ENCODE measurements around the gene RUNX1.

RUNX1 gene

DNA sequence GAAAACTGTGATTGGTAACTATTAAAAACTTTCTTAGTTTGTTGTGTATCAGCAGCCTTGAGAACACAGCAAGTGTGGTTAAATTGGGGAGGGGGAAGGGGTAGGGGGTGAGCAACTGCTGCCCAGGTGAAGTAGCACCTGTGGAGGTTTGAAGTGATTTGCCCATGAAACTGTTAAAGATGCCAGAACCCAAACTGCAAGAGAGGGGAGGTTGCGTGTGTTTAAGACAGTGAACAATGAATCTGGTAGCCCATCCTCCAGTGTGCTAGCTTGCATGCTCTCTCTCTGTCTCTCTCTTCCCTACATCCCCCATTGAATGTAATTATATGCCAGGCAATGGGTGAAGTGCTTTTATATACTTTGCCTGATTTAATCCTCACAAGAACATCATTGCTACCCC lies 154.7 kb downstream of the RUNX1 start:
- H3K9me3 Mint-ChIP-seq: no peaks in the 10 kb centered on the region
- H3K27me3 Mint-ChIP-seq (ENCODE audit: low read depth): peaks cover 17% of the 10 kb centered on the region
- no peak overlapping the region for H3K4me3 Mint-ChIP-seq
- H3K36me3 Mint-ChIP-seq (ENCODE audit: low read depth): peaks cover 11% of the 10 kb centered on the region
- no peak overlapping the region for H3K27ac Mint-ChIP-seq
- peaks cover 18% of the 10 kb centered on the region for H3K4me1 Mint-ChIP-seq (ENCODE audit: low read depth)

DNA sequence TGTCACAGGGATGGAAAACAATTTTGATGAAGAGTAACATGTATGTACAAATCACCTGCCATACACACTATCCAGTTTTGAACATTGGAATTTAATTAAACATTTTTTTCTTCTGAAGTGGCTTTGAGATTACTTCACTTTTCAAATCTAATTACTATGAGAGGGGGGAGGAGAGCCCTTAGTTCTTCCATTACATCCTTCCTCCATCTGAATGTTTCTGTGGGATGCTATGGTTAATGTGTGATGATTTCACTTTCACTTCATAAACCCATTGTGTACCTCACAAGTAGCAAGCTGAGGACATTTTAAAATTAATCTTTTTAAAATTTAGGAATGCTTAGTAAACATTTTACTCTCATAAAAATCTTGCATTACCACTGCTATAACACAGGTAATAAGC lies 156.9 kb downstream of the RUNX1 start:
- Mint-ChIP-seq H3K4me1 (ENCODE audit: low read depth) (peaks cover 25% of the 10 kb centered on the region), H3K36me3 (ENCODE audit: low read depth) (peaks cover 9% of the 10 kb centered on the region), H3K27me3 (ENCODE audit: low read depth) (peaks cover 21% of the 10 kb centered on the region), H3K27ac (peak overlapping the region; percentile 8), H3K4me3 (no peak overlapping the region), H3K9me3 (no peaks in the 10 kb centered on the region)

DNA sequence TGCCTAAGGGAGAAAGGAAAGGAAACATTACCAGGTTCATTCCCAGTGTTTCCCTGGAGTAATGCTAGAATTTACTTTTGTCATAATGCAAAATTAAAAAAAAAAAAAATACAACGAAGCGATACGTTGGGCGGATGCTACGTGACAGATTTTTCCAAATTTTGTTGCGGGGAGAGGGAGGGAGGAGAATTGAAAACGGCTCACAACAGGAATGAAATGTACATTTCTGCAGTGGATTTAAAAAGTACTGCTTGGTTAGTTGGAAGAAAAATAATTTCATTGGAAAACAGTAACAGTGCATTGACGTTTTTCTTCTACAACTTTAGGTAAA lies 157.5 kb downstream of the RUNX1 start:
- H3K36me3 Mint-ChIP-seq (ENCODE audit: low read depth): peaks cover 7% of the 10 kb centered on the region
- H3K4me1 Mint-ChIP-seq (ENCODE audit: low read depth): peaks cover 25% of the 10 kb centered on the region
- peaks cover 21% of the 10 kb centered on the region for H3K27me3 Mint-ChIP-seq (ENCODE audit: low read depth)
- no peak overlapping the region for H3K4me3 Mint-ChIP-seq
- no peak overlapping the region for H3K27ac Mint-ChIP-seq
- H3K9me3 Mint-ChIP-seq: no peaks in the 10 kb centered on the region

DNA sequence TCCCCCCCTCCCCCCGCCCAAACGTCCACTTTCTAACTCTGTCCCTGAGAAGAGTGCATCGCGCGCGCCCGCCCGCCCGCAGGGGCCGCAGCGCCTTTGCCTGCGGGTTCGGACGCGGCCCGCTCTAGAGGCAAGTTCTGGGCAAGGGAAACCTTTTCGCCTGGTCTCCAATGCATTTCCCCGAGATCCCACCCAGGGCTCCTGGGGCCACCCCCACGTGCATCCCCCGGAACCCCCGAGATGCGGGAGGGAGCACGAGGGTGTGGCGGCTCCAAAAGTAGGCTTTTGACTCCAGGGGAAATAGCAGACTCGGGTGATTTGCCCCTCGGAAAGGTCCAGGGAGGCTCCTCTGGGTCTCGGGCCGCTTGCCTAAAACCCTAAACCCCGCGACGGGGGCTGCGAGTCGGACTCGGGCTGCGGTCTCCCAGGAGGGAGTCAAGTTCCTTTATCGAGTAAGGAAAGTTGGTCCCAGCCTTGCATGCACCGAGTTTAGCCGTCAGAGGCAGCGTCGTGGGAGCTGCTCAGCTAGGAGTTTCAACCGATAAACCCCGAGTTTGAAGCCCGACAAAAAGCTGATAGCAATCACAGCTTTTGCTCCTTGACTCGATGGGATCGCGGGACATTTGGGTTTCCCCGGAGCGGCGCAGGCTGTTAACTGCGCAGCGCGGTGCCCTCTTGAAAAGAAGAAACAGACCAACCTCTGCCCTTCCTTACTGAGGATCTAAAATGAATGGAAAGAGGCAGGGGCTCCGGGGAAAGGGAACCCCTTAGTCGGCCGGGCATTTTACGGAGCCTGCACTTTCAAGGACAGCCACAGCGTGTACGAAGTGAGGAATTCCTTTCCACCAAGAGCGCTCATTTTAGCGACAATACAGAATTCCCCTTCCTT lies 158.1 kb downstream of the RUNX1 start:
- Mint-ChIP-seq H3K9me3 (no peaks in the 10 kb centered on the region), H3K4me3 (peak overlapping the region; percentile 44), H3K27ac (peak overlapping the region; percentile 28), H3K36me3 (ENCODE audit: low read depth) (peaks cover 7% of the 10 kb centered on the region), H3K27me3 (ENCODE audit: low read depth) (peaks cover 21% of the 10 kb centered on the region), H3K4me1 (ENCODE audit: low read depth) (peaks cover 25% of the 10 kb centered on the region)

- Mint-ChIP-seq H3K4me1 (ENCODE audit: low read depth) (peaks cover 26% of the 10 kb centered on the region), H3K27ac (no peak overlapping the region), H3K36me3 (ENCODE audit: low read depth) (peaks cover 7% of the 10 kb centered on the region), H3K27me3 (ENCODE audit: low read depth) (peaks cover 21% of the 10 kb centered on the region), H3K4me3 (no peak overlapping the region), H3K9me3 (no peaks in the 10 kb centered on the region)
These were observed 158.7 kb downstream of the RUNX1 start for GRCh38 chr21:34890470-34890723.

GRCh38 chr21:34889676-34890469 lies 159.2 kb downstream of the RUNX1 start:
- peaks cover 7% of the 10 kb centered on the region for H3K36me3 Mint-ChIP-seq (ENCODE audit: low read depth)
- no peak overlapping the region for H3K27ac Mint-ChIP-seq
- H3K4me3 Mint-ChIP-seq: no peak overlapping the region
- H3K4me1 Mint-ChIP-seq (ENCODE audit: low read depth): peaks cover 30% of the 10 kb centered on the region
- H3K9me3 Mint-ChIP-seq: no peaks in the 10 kb centered on the region
- peaks cover 21% of the 10 kb centered on the region for H3K27me3 Mint-ChIP-seq (ENCODE audit: low read depth)

GRCh38 chr21:34889320-34889675 lies 159.8 kb downstream of the RUNX1 start:
- Mint-ChIP-seq H3K27me3 (ENCODE audit: low read depth) (peaks cover 17% of the 10 kb centered on the region), H3K4me1 (ENCODE audit: low read depth) (peaks cover 32% of the 10 kb centered on the region)

DNA sequence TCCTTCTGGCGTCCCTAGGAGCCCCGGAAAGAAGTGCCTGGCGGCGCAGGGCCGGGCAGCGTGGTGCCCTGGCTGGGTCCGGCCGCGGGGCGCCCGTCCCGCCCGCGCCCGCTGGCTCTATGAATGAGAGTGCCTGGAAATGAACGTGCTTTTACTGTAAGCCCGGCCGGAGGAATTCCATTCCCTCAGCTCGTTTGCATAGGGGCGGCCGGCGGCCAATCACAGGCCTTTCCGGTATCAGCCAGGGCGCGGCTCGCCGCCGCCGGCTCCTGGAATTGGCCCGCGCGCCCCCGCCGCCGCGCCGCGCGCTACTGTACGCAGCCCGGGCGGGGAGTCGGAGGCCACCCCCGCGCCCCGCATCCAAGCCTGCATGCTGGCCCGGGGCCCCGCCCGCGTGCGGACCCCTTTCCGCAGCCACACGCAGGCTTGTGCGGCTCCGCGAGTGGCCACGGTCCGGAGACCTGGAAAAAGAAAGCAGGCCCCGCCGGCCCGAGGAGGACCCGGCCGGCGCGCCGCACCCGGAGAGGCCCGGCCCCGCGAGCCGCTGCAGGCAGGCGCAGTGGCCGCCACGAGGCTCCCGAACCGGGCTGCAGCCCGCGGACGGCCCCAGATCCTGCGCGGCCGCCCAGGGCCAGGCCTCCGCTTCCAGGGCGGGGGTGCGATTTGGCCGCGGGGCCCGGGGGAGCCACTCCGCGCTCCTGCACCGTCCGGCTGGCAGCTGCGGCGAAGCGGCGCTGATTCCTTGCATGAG lies 160.4 kb downstream of the RUNX1 start:
- Mint-ChIP-seq H3K27me3 (ENCODE audit: low read depth) (peaks cover 14% of the 10 kb centered on the region), H3K36me3 (ENCODE audit: low read depth) (peaks cover 12% of the 10 kb centered on the region), H3K27ac (peak overlapping the region; percentile 97), H3K4me1 (ENCODE audit: low read depth) (peaks cover 33% of the 10 kb centered on the region), H3K9me3 (no peaks in the 10 kb centered on the region), H3K4me3 (peak overlapping the region; percentile 94)

More at GRCh38 chr21:34889320-34889675, 159.8 kb downstream of the RUNX1 start:
- Mint-ChIP-seq H3K9me3 (no peaks in the 10 kb centered on the region), H3K27ac (peak overlapping the region; percentile 95), H3K36me3 (ENCODE audit: low read depth) (peaks cover 10% of the 10 kb centered on the region), H3K4me3 (peak overlapping the region; percentile 90)

- peaks cover 16% of the 10 kb centered on the region for H3K36me3 Mint-ChIP-seq (ENCODE audit: low read depth)
- peaks cover 13% of the 10 kb centered on the region for H3K27me3 Mint-ChIP-seq (ENCODE audit: low read depth)
- H3K27ac Mint-ChIP-seq: peak overlapping the region; percentile 97
- H3K4me1 Mint-ChIP-seq (ENCODE audit: low read depth): peaks cover 41% of the 10 kb centered on the region
- H3K9me3 Mint-ChIP-seq: no peaks in the 10 kb centered on the region
- peak overlapping the region; percentile 94 for H3K4me3 Mint-ChIP-seq
These were observed 161.2 kb downstream of the RUNX1 start for GRCh38 chr21:34887725-34888568.

GRCh38 chr21:34887105-34887442 lies 162.0 kb downstream of the RUNX1 start:
- H3K27ac Mint-ChIP-seq: peak overlapping the region; percentile 97
- peaks cover 21% of the 10 kb centered on the region for H3K36me3 Mint-ChIP-seq (ENCODE audit: low read depth)
- H3K9me3 Mint-ChIP-seq: no peaks in the 10 kb centered on the region
- H3K4me1 Mint-ChIP-seq (ENCODE audit: low read depth): peaks cover 44% of the 10 kb centered on the region
- H3K27me3 Mint-ChIP-seq (ENCODE audit: low read depth): peaks cover 11% of the 10 kb centered on the region
- peak overlapping the region; percentile 94 for H3K4me3 Mint-ChIP-seq

DNA sequence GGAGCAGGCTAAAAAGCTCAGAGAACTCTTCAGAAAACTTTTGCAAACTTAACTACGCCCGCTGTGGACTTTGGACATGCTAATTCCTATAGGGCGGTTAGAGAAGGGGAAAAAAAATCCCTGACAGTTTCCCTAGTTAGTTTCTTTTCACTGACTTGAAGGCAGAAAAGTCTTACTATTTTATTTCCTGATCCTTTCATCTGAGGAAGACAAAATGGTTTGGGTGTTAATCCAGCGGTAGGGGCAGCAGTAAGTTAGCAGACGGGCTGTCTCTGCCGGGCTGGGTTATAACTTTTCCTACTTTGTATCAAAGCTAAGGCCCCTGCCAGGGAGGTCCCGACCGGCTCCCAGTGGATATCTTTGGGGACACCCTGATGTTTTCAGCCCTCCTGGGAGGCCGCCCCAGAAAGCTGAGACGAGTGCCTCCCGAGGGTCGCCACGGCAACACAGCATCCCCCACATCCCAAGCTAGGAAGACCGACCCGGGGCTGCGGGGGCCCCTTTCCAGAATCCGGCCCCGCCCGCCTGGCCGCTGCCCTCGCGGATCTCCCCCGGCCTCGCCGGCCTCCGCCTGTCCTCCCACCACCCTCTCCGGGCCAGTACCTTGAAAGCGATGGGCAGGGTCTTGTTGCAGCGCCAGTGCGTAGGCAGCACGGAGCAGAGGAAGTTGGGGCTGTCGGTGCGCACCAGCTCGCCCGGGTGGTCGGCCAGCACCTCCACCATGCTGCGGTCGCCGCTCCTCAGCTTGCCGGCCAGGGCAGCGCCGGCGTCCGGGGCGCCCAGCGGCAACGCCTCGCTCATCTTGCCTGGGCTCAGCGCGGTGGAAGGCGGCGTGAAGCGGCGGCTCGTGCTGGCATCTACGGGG lies 162.6 kb downstream of the RUNX1 start:
- Mint-ChIP-seq H3K27ac (peak overlapping the region; percentile 97), H3K36me3 (ENCODE audit: low read depth) (peaks cover 22% of the 10 kb centered on the region), H3K9me3 (no peaks in the 10 kb centered on the region), H3K4me1 (ENCODE audit: low read depth) (peaks cover 42% of the 10 kb centered on the region), H3K4me3 (peak overlapping the region; percentile 94), H3K27me3 (ENCODE audit: low read depth) (peaks cover 9% of the 10 kb centered on the region)

- Mint-ChIP-seq H3K4me1 (ENCODE audit: low read depth) (peaks cover 43% of the 10 kb centered on the region), H3K27me3 (ENCODE audit: low read depth) (peaks cover 5% of the 10 kb centered on the region), H3K9me3 (no peaks in the 10 kb centered on the region), H3K27ac (peak overlapping the region; percentile 64), H3K36me3 (ENCODE audit: low read depth) (peaks cover 25% of the 10 kb centered on the region), H3K4me3 (peak overlapping the region; percentile 94)
These were observed 163.4 kb downstream of the RUNX1 start for GRCh38 chr21:34885626-34886239.

DNA sequence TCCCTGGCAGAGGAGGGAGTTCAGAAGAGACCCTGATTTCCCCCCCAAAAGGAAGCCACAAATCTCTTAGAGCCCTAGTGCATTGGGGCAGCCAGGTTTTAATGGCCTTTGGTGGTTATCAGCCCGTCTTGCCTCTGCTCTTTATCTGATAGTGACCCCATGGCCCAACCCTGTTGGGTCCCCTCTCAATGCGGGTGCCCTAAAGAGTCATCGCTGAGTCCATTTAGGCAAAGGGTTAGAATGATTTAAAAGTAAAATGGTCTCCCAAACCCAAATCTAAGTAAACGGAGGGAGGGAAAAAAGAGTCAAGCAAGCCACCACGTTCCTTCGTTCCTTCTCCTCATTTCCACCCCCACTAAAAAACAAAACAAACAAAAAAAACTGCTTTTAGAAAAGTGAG lies 164.0 kb downstream of the RUNX1 start:
- H3K4me3 Mint-ChIP-seq: peak overlapping the region; percentile 94
- H3K27ac Mint-ChIP-seq: no peak overlapping the region
- peaks cover 5% of the 10 kb centered on the region for H3K27me3 Mint-ChIP-seq (ENCODE audit: low read depth)
- peaks cover 28% of the 10 kb centered on the region for H3K36me3 Mint-ChIP-seq (ENCODE audit: low read depth)
- H3K9me3 Mint-ChIP-seq: no peaks in the 10 kb centered on the region
- H3K4me1 Mint-ChIP-seq (ENCODE audit: low read depth): peaks cover 45% of the 10 kb centered on the region

Measured in T-helper 1 cell treated with Interleukin-12 subunit alpha and Interleukin-12 subunit beta and Interleukin-4 antibody, amounts not matched to agents 30 μg/mL and 1 μg/mL, for 36 hours (primary cell).